Stimulated activated CD8-positive, alpha-beta memory T cell treated with anti-CD3 and anti-CD28 coated beads, Interleukin-15, amount 100 ng/mL, for 48 hours (primary cell): ENCODE results near the gene IL10RA.
"Not testable (repeated sequence)": the region's sequence is repeated elsewhere in the genome, so short reads cannot be mapped to it uniquely, and the experiment has no call there.

Experiments used
- DNase-seq, 2 donors: peaks; one replicate each; pipeline ENCODE4 v3.0.0-alpha.2; 2020; ENCODE audit warnings: low read depth in 2 of 2

The IL10RA gene

DNA sequence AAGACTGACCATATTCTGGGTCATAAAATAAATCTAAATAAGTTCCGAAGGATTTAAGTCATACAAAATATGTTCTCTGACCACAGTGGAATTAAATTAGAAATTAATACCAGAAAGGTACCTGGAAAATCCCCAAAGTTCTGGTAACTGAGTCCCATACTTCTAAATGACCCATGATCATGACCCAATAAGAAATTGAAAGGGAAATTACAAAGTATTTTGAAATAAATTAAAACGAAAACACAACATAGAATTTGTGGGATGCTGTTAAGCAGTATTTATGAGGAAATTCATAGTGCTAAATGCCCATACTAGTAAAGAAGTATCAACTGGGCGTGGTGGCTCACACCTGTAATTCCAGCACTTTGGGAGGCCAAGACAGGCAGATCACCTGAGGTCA, 23.4 kb upstream of the IL10RA start:
- no peak for DNase-seq

DNA sequence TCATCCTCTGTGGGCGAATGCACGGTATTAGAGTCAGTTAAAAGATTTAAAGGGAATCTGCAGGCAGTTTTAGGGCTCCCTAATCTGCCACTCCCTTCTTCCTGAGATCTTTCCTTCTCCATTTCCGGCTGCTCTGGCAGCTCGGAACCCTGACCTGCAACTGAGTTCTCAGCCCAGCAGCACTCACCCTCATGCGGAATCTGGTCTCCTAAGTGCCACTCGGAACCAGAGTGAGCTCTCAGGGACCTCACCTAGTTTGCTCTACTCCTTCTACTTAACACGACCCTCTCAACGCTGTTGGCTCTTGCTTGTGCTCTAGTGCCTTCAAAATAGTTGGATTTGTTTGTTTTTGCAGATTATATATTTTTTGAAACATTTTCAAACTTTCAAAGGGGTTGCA, 19.3 kb upstream of the IL10RA start:
- no peak for DNase-seq

GRCh38 chr11:117969160-117969991, 16.8 kb upstream of the IL10RA start:
- DNase-seq, result no peak

GRCh38 chr11:117970400-117971024, 15.7 kb upstream of the IL10RA start:
- DNase-seq, result no peak

DNA sequence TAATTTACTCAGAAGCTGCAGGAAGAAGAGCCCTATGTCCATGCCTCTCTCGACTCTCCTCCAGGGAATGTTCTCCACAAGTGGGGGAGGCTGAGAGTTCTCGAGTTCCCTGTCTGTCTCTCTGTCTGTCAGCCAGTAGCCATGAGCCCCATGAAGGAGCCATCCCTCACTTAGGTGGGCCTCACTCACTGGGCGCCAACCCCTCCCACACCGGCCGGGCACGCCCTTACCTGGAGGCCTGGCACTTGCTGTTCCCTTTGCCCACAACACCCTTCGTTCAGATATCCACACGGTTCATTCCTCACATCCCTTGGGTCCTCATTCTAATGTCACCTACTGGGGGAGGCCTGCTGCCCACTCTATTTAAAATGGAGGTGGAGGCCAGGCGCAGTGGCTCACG, 14.2 kb upstream of the IL10RA start:
- DNase-seq, result no peak

DNA sequence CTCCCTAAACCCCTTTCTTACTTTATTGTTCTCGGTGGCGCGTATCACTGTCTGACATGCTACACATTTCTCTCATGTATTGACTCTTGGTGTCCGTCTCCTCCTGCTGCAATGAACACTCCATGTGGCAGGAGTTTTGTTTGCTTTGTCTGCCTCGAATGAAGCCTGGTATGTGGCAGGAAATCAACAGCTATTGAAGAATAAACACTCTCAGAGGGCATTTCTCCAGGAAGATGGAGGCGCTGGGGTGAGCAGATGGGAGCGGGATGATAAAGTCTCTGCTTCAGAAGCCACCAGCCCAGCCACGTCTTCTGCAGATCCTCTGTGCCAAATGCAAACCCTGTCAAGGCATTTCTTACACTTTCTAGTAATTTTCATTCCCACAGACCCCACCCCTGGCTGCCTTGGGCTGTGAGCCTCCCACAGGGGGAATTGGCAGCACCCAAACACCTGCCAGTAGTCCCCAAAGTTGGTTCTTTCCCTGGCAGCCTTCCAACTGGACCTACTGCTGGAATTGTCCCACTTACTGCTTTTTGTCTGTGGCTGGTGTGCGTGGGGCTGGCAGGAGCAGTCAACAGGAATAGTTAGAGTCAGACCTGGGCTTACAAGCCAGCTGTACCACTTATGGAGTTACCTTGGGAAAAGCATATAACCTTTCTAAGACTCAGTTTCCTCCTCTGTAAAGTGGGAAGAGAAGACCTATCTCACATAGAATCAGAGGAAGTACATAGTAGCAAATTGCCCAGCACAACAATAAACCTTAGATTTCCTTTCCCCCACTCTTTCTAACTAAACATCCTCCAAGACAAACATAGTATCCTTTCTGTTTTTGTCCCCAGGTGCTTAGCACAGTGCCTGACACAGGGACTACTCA, 13.3 kb upstream of the IL10RA start:
- DNase-seq, result no peak

DNA sequence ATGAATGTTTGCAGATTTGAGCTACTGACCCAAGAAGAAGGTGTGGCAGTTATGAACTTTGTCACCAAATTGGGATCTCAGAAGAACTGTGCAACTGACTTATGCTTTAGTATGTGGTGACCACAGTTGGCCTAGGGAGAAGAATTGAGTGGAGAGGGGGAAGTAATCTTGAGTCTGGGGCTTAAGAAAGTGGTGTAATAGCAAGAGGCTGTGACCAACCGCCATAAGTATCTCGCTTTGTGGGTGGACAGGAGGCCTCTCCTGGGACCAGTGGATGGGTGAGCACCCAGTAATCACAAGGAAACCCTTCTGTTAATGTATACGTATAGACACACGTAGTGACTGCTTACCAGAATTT, 12.7 kb upstream of the IL10RA start:
- DNase-seq, result no peak

DNA sequence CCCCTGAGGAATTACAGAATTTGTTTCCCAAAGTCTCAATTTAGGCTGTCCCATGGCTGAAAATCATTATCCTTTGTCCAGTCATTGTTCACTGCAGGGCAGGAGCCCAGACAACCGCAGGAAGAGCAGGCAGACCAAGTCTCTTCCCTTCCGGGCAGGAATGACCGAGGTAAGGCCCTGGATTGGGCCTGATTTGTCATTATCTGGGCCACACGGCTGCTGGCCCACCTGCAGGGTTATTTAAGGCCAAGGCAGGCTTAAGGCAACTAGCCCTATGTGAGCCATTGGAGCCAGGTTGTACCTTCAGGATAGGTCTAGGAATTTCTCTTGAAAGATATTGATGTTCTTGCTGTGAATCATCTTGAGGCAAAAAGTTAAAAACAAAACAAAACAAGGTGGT, 9.7 kb upstream of the IL10RA start:
- DNase-seq, result no peak

- no peak for DNase-seq
These were observed 9.2 kb upstream of the IL10RA start for GRCh38 chr11:117977029-117977428.

GRCh38 chr11:117977612-117978264, 8.5 kb upstream of the IL10RA start:
- DNase-seq, result not testable (repeated sequence)

- not testable (repeated sequence) for DNase-seq
These were observed 7.8 kb upstream of the IL10RA start for GRCh38 chr11:117978291-117978910.

DNA sequence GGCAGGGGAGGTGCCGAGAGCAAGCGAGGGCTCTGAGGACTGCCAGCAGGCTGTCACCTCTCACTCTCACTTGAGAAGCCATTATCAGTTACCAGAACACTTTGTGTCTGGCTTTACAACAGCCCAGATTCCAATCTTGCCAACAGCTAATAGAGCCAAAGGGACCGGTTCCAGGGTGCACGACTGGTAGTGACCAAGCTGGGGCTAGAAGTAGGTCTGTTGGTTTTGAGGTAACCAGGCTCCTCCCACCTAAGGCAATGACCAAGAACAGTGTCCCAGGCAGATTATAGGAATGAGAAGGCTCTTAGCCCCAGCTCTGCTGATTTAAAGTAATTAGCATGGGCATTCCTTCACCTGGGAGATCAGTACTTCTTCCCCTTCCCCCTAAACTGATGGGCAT, 7.2 kb upstream of the IL10RA start:
- no peak for DNase-seq

DNA sequence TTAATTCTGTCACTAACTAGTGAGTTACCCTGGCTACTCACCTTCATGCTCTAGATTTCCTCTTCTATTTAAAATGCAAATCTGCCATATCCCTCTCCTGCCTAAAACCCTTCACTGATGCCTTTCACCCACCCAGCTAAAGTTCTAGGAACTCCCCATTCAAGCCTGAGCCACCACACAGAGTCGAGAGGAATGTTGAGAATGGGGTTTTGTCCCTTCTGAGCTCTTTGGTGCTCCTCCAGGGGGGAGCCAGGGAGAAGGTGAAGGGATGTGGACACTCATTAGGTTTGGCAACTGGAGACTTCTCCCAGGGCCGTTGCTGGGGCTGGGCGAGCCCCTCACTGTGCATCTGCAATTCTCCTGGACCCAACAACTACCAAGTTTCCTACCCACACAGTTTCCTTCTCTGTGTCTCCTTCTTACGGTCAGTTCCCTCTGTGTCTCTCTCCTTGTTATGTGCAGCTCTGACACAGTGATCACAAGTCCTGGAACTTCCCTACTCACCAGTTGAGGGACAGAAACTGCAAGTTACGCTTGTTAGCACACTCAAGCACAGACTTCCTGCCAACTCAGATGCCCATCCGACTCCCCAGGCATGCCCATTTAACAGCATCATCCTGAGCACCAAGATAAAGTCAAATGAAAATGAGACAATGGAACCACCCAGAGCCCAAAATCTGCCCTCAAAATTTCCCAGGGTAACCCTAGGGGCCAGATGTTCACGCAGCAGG, 6.5 kb upstream of the IL10RA start:
- DNase-seq, result no peak

GRCh38 chr11:117980280-117980679, 5.9 kb upstream of the IL10RA start:
- DNase-seq, result no peak

GRCh38 chr11:117980720-117981119, 5.5 kb upstream of the IL10RA start:
- no peak for DNase-seq

DNA sequence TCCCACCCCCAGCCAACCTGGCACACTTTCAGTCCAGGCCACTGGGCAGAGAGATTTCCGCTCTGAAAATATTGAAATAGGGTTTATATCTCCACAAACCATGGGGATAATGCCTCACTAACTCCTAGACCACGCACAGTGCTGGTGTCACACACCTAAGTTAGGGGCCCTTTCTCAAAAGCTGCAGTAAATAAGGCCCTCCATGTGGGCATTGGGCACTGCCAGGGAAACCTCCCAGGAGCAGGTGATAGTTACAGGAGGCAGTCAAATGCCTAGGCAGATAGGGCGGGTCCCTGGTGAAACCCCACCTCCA, 3.1 kb upstream of the IL10RA start:
- no peak for DNase-seq

DNA sequence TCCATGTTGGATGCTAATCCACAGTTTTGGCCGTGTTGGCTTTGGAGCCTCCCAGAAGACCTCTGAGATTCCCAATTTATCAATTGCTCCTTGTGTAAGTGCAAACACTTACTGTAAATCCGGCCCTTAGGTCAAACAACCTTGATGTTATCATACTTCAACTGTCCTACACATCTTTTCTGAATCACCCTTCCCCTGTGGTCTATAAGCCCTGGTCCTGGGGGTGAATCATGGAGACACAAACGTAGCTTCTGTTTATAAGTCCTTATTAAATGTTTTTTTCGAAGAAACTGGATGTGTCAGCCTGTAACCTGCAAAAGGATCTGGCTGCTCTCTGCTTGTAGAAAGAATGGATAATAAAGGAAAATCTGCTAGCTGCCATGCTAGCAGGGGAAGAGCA, 1.7 kb upstream of the IL10RA start:
- no peak for DNase-seq

DNA sequence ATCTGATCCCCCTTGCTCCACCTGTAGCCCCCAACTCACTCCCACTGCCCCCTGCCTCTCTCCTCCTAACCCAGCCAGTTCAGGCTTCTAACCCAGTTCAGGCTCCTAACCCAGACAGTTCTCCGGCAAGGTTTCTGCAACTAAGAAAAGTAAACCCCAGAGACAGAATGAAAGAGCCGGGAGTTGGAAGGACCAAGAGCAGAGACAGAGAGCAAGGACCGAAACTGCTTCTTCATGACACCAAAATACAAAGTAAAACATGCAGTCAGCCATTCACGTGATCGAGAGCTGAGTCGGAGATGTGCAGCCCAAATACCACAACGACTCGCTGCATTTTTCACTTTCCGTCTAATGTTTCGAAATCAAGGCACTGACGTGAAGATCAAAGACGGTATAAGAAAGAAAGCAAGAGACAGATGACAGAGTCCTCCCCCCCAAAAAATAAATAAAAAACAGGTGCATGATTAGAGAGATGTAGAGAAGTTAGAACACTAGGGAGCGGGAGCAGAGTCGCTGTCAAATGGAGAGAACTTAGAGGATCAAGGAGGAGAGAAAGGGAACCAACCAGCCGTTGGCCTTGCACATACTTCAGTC, 884 bp downstream of the IL10RA start:
- DNase-seq, result peak in 1 of 2 donors; percentile 62

- no peak for DNase-seq
These were observed 3.3 kb downstream of the IL10RA start for GRCh38 chr11:117989351-117990102.

- DNase-seq, result no peak
These were observed 5.9 kb downstream of the IL10RA start for GRCh38 chr11:117992136-117992535.
